K562 (cell line): ENCODE data around the gene LACTB. TPM values are rescaled to one million over a fixed set of nuclear protein-coding genes. Genes with fewer than 3 reads are reported as not detected.

Experiments
- ATAC-seq: fragments of 200-7000 bp; cut with Tn5 transposase; 3 replicates; pipeline ENCODE4 v1.9.1; 2020; ENCODE audit warnings: moderate library complexity
- BruUV-seq: library from RNA; stranded (reverse); fragments of 400-500 nt; replicated peaks from 2 replicates; lab custom pipeline; 2021; lab: Mats Ljungman, UMichigan
- CTCF ChIA-PET: fragments of 300-600 bp; formaldehyde crosslinking; extraction: SDS; loops from one replicate; lab custom pipeline; 2021; ENCODE audit warnings: low intra/inter-chr PET ratio; lab: Yijun Ruan, JAX
- POLR2A ChIA-PET: fragments of 300-600, 350-650 bp; sonication (Branson Sonifier 250); formaldehyde crosslinking; extraction: SDS; loops from one replicate; lab custom pipeline; 2021; ENCODE audit warnings: antibody characterized with exemption, inconsistent platforms; lab: Yijun Ruan, JAX
- DNase-seq, 4 experiments: peaks; one replicate each; pipeline versions ENCODE4 v3.0.0 to v3.0.0-alpha.2; 2011 to 2018; ENCODE audit warnings: low spot score in 3 of 4, mixed read lengths in 3 of 4; ENCODE audit errors: extremely low read depth in 1 of 4
- FAIRE-seq: peaks from 2 replicates; lab custom pipeline; 2011; peaks lifted over from hg19 to GRCh38; lab: Jason Lieb, UNC
- H2AFZ ChIP-seq: 2 replicates; pipeline ENCODE4 v1.6.0; 2011; ENCODE audit warnings: low read depth, low read length, control low read depth, inconsistent platforms
- H3K27ac ChIP-seq: fragments of 200-600 bp; 3 replicates; pipeline ENCODE4 v1.8.0; 2011; ENCODE audit warnings: low read depth, mild to moderate bottlenecking, control low read depth, inconsistent platforms, low read length, moderate library complexity, mixed read lengths; ENCODE audit errors: extremely low read depth
- H3K27me3 ChIP-seq, 2 experiments: fragments of 300-600 bp in 1 of 2; 2 replicates in 1 of 2; 3 replicates in 1 of 2; pipeline versions ENCODE4 v1.6.0 to v1.8.0; 2011; ENCODE audit warnings: inconsistent platforms in 2 of 2, low read length in 2 of 2, mild to moderate bottlenecking in 1 of 2, mixed read lengths in 1 of 2, moderate library complexity in 1 of 2; ENCODE audit not compliant: control insufficient read depth in 2 of 2, insufficient read depth in 2 of 2
- H3K36me3 ChIP-seq: fragments of 300-600 bp; 3 replicates; pipeline ENCODE4 v1.8.0; 2011; ENCODE audit warnings: mild to moderate bottlenecking, low read length, inconsistent platforms; ENCODE audit not compliant: control insufficient read depth, insufficient read depth
- H3K4me1 ChIP-seq, 2 experiments: fragments of 200-600 bp in 1 of 2; replicated peaks in 1 of 2; 2 replicates in 1 of 2; 3 replicates in 1 of 2; pipeline versions ENCODE4 v1.5.1 to v1.8.0; 2011; ENCODE audit warnings: inconsistent platforms in 2 of 2, low read length in 2 of 2, mild to moderate bottlenecking in 1 of 2, mixed read lengths in 1 of 2, moderate library complexity in 1 of 2; ENCODE audit not compliant: control insufficient read depth in 2 of 2, insufficient read depth in 2 of 2
- H3K4me2 ChIP-seq: 2 replicates; pipeline ENCODE4 v1.6.1; 2011; ENCODE audit warnings: low read length, control low read depth, inconsistent platforms, mixed read lengths; ENCODE audit not compliant: insufficient read depth
- H3K4me3 ChIP-seq: fragments of 200-600 bp; sonication (generic), shearing (Covaris generic); 2 replicates; pipeline ENCODE4 v1.5.1; 2016; ENCODE audit warnings: control low read depth, inconsistent platforms
- H3K79me2 ChIP-seq: fragments of 200-600 bp; 3 replicates; pipeline ENCODE4 v1.8.0; 2011; ENCODE audit warnings: low read length, inconsistent platforms; ENCODE audit not compliant: control insufficient read depth, insufficient read depth
- H3K9ac ChIP-seq, 2 experiments: 2 replicates each; pipeline versions ENCODE4 v1.6.0 to v1.6.1; 2011; ENCODE audit warnings: low read depth in 2 of 2, low read length in 2 of 2, control low read depth in 1 of 2, inconsistent platforms in 1 of 2, mild to moderate bottlenecking in 1 of 2, mixed read lengths in 1 of 2; ENCODE audit not compliant: insufficient read depth in 1 of 2
- H3K9me1 ChIP-seq: one replicate; pipeline ENCODE4 v1.6.0; 2011; ENCODE audit warnings: inconsistent platforms, mild to moderate bottlenecking, low read length, moderate library complexity; ENCODE audit not compliant: control insufficient read depth, insufficient read depth
- H3K9me3 ChIP-seq: replicated peaks from 2 replicates; pipeline ENCODE4 v1.5.1; 2011; ENCODE audit warnings: low read depth, low read length, inconsistent platforms; ENCODE audit not compliant: control insufficient read depth, insufficient read depth
- H4K20me1 ChIP-seq: replicated peaks from 2 replicates; pipeline ENCODE4 v1.6.1; 2011; ENCODE audit warnings: low read length, inconsistent platforms, mixed read lengths; ENCODE audit not compliant: control insufficient read depth, insufficient read depth
- CLOCK ChIP-seq: fragments of 250-450 bp; sonication (Bioruptor Pico); IDR thresholded peaks from 2 replicates; pipeline ENCODE4 v1.4.0; 2020; ENCODE audit warnings: mild to moderate bottlenecking, moderate library complexity, borderline replicate concordance
- ZNF583 ChIP-seq: fragments of 250-450 bp; sonication (Bioruptor Pico); IDR thresholded peaks from 2 replicates; pipeline ENCODE4 v1.4.0; 2020
- WGBS: fragments of 100-300 bp; shearing (Covaris generic); methylation state at CpG from one replicate; pipeline ENCODE4 v1.1.6; 2016; ENCODE audit warnings: low coverage, mixed read lengths; ENCODE audit not compliant: insufficient coverage; ENCODE audit errors: missing lambda C conversion rate; 5-methylcytosine and 5-hydroxymethylcytosine counted together
- in situ Hi-C: fragments of 300-500 bp; cut with MboI; formaldehyde crosslinking; loops from 4 replicates; pipeline ENCODE4 v1.15.0; 2018; ENCODE audit warnings: inconsistent platforms, mixed read lengths
- intact Hi-C: fragments of 100-400 bp; cut with micrococcal nuclease; formaldehyde crosslinking; loops from 2 replicates; pipeline ENCODE4 v1.14.2; 2022
- polyA plus RNA-seq, 8 experiments: library from polyadenylated mRNA; depleted of rRNA in 4 of 8; stranded (reverse) in 5 of 8; unstranded in 3 of 8; fragments of >200 nt; fragmentation: Nextera tagmentation in 2 of 8; fragmentation: Illumina TruSeq in 1 of 8; extraction: Ambion mirVana in 2 of 8; extraction: Trizol in 1 of 8; gene quantifications; 2 replicates each; pipeline versions ENCODE4 v1.2.1 to v1.2.3, GENCODE V29; 2011 to 2014; ENCODE audit warnings: inconsistent platforms in 1 of 8, missing spikeins in 1 of 8
- total RNA-seq, 7 experiments: library from RNA; depleted of rRNA in 6 of 7; stranded (reverse); fragments of >200 nt in 6 of 7; fragmentation: Illumina TruSeq in 2 of 7; extraction: Trizol in 2 of 7; gene quantifications; 2 replicates each; pipeline versions ENCODE4 v1.2.1 to v1.2.3, GENCODE V29; 2011 to 2021; ENCODE audit warnings: low replicate concordance in 1 of 7

LACTB gene
- total and polyA plus RNA-seq, 9 of the 15 experiments (the other 6 are each of a cell fraction or from before 2014, with no cell fraction given), result 3.1 to 15.5 (median 9.8) TPM

- intact Hi-C loops (no loop called here), in situ Hi-C loops (no loop called here)
- H4K20me1 ChIP-seq, result no peaks in the 10 kb centered on the region
- no peak overlapping the region for H3K9ac ChIP-seq
- H3K9me1 ChIP-seq, result no peaks in the 10 kb centered on the region
- 0 out of 2 replicates have a peak overlapping the region, but pooled peaks have one; percentile 40 for H2AFZ ChIP-seq
- DNase-seq (no peak), ATAC-seq (no peak)
- BruUV-seq, result no TSS peak
- CTCF ChIA-PET, result no interaction called here
- H3K27ac ChIP-seq, result no peak overlapping the region
- H3K27me3 ChIP-seq, result 0 out of 5 replicates have a peak, but pooled peaks cover 0 to 3% of the 10 kb centered on the region in 2 experiments
- WGBS, result 20% methylated on average over 5 of the region's 5 CpGs
- H3K4me2 ChIP-seq, result no peak overlapping the region
- TF ChIP-seq CLOCK (CRISPR knock-in tag) (no peak), ZNF583 (no peak)
- TF ChIP-seq, all 486 proteins: peak for 0
- Histone ChIP-seq H3K79me2 (no peaks in the 10 kb centered on the region), H3K4me3 (no peak overlapping the region), H3K9me3 (no peaks in the 10 kb centered on the region), H3K4me1 (peaks cover 4 to 11% of the 10 kb centered on the region in 2 experiments; a peak in 4 of 5 replicates), H3K36me3 (no peaks in the 10 kb centered on the region)
- POLR2A ChIA-PET, result interaction anchor here (0.6 to 1.3 kb wide), 5 partner anchors 9 to 863 kb away, joined by 3 to 8 read pairs (median 3); no protein-coding TSS in a partner anchor
- no peak for FAIRE-seq
These were observed 34.7 kb upstream of the LACTB start for GRCh38 chr15:63086947-63087346.
